ENCODE data around the gene FAM120AOS. TPM values are rescaled to one million over a fixed set of nuclear protein-coding genes. Genes with fewer than 3 reads are reported as not detected.

FAM120AOS gene
- total RNA-seq, 1 experiment from 2014 or later, result 31.2 TPM

- Histone ChIP-seq H3K79me2 (ENCODE audit: insufficient read depth, low read length) (peaks cover 88% of the 10 kb centered on the region), H3K9ac (ENCODE audit: low read length) (no peak overlapping the region), H3K4me3 (replicated peaks in 1 of 2; ENCODE audit: low read depth in 1 of 2, low read length in 2 of 2) (no peak overlapping the region), H3K36me3 (ENCODE audit: control insufficient read depth in 1 of 2, insufficient read depth in 2 of 2, low read length in 2 of 2) (peaks cover 14 to 31% of the 10 kb centered on the region in 2 experiments; a peak in 3 of 4 replicates), H2AFZ (ENCODE audit: low read depth, low read length, poor library complexity, severe bottlenecking) (no peak overlapping the region), H3K4me2 (ENCODE audit: low read length) (no peak overlapping the region), H3K4me1 (ENCODE audit: control insufficient read depth in 1 of 2, insufficient read depth in 2 of 2, low read length in 2 of 2) (no peaks in the 10 kb centered on the region), H3K27me3 (ENCODE audit: insufficient read depth, low read length) (no peaks in the 10 kb centered on the region), H4K20me1 (ENCODE audit: insufficient read depth) (no peaks in the 10 kb centered on the region), H3K9me2 (ENCODE audit: insufficient read depth) (no peaks in the 10 kb centered on the region), H3K9me3 (ENCODE audit: control insufficient read depth in 1 of 2, insufficient read depth in 1 of 2, low read depth in 1 of 2, low read length in 2 of 2) (no peaks in the 10 kb centered on the region), H3K27ac (ENCODE audit: low read depth, low read length) (no peak overlapping the region)
- TF ChIP-seq JUND (IDR thresholded peaks at IDR 0.05) (no peak), SIN3A (IDR thresholded peaks at IDR 0.05; ENCODE audit: low read depth) (no peak), MAX (IDR thresholded peaks at IDR 0.05) (no peak)
- no TSS peak for BruUV-seq (replicated peaks)
- DNase-seq (ENCODE audit: low read depth, low spot score), result no peak
- intact Hi-C loops (cut with micrococcal nuclease), result no loop called here
- CTCF ChIA-PET, result no interaction called here
- RAD21 ChIA-PET (ENCODE audit: low non-redundant PET in 1 of 2, low total read pairs in 2 of 2, uncharacterized antibody in 2 of 2, unreplicated experiment in 2 of 2), result no interaction called here
- POLR2A ChIA-PET, result no interaction called here
- no peak for ATAC-seq
These were observed 40.6 kb upstream of the FAM120AOS start for GRCh38 chr9:93493949-93494348.

GRCh38 chr9:93492327-93492726 lies 38.9 kb upstream of the FAM120AOS start:
- H3K4me2 ChIP-seq (ENCODE audit: low read length), result no peak overlapping the region
- DNase-seq (ENCODE audit: low read depth, low spot score) (no peak), ATAC-seq (no peak)
- no peak overlapping the region for H2AFZ ChIP-seq (ENCODE audit: low read depth, low read length, poor library complexity, severe bottlenecking)
- intact Hi-C loops (cut with micrococcal nuclease), result no loop called here
- POLR2A ChIA-PET, result no interaction called here
- no peaks in the 10 kb centered on the region for H3K4me1 ChIP-seq (ENCODE audit: control insufficient read depth in 1 of 2, insufficient read depth in 2 of 2, low read length in 2 of 2)
- RAD21 ChIA-PET (ENCODE audit: low non-redundant PET in 1 of 2, low total read pairs in 2 of 2, uncharacterized antibody in 2 of 2, unreplicated experiment in 2 of 2), result no interaction called here
- no peaks in the 10 kb centered on the region for H3K27me3 ChIP-seq (ENCODE audit: insufficient read depth, low read length)
- no peak overlapping the region for H3K9ac ChIP-seq (ENCODE audit: low read length)
- H3K27ac ChIP-seq (ENCODE audit: low read depth, low read length), result no peak overlapping the region
- H3K4me3 ChIP-seq (replicated peaks in 1 of 2; ENCODE audit: low read depth in 1 of 2, low read length in 2 of 2), result no peak overlapping the region
- H3K9me2 ChIP-seq (ENCODE audit: insufficient read depth), result no peaks in the 10 kb centered on the region
- H3K9me3 ChIP-seq (ENCODE audit: control insufficient read depth in 1 of 2, insufficient read depth in 1 of 2, low read depth in 1 of 2, low read length in 2 of 2), result no peaks in the 10 kb centered on the region
- CTCF ChIA-PET, result no interaction called here
- H3K79me2 ChIP-seq (ENCODE audit: insufficient read depth, low read length), result peaks cover 99% of the 10 kb centered on the region
- no peaks in the 10 kb centered on the region for H4K20me1 ChIP-seq (ENCODE audit: insufficient read depth)
- peaks cover 6 to 18% of the 10 kb centered on the region in 2 experiments; a peak in 3 of 4 replicates for H3K36me3 ChIP-seq (ENCODE audit: control insufficient read depth in 1 of 2, insufficient read depth in 2 of 2, low read length in 2 of 2)
- BruUV-seq (replicated peaks), result no TSS peak
- no peak for TF ChIP-seq YY1 (IDR thresholded peaks at IDR 0.05; ENCODE audit: extremely low read depth, insufficient replicate concordance, low read depth, low read length)
- no peak for TF ChIP-seq MAX (IDR thresholded peaks at IDR 0.05)
- no peak for TF ChIP-seq ATF3 (IDR thresholded peaks at IDR 0.05)
- no peak for TF ChIP-seq REST (IDR thresholded peaks at IDR 0.05; ENCODE audit: low read depth)
- TF ChIP-seq ZBTB33 (IDR thresholded peaks at IDR 0.05; ENCODE audit: extremely low read depth, insufficient replicate concordance, low read length), result no peak
- TF ChIP-seq JUND (IDR thresholded peaks at IDR 0.05), result no peak
- TF ChIP-seq POLR2AphosphoS5 (IDR thresholded peaks at IDR 0.05; ENCODE audit: low read depth, low read length), result no peak
- no peak for TF ChIP-seq SIN3A (IDR thresholded peaks at IDR 0.05; ENCODE audit: low read depth)
- TF ChIP-seq EZH2phosphoT487 (IDR thresholded peaks at IDR 0.05; ENCODE audit: borderline replicate concordance), result no peak
- TF ChIP-seq ZFX (IDR thresholded peaks at IDR 0.05), result no peak
- no peak for TF ChIP-seq CEBPB (IDR thresholded peaks at IDR 0.05; ENCODE audit: low read depth)
- no peak for TF ChIP-seq SP1 (IDR thresholded peaks at IDR 0.05; ENCODE audit: low read depth)
- TF ChIP-seq TCF7L2 (IDR thresholded peaks at IDR 0.05; ENCODE audit: borderline replicate concordance, extremely low read depth, insufficient read depth, insufficient read length), result no peak
- TF ChIP-seq FOSL1 (IDR thresholded peaks at IDR 0.05; ENCODE audit: low read depth), result no peak
- TF ChIP-seq ELF1 (IDR thresholded peaks at IDR 0.05; ENCODE audit: borderline replicate concordance, low read depth), result no peak

Data from HCT116 (cell line).